Measurements from ENCODE around the gene THADA.

The THADA gene

DNA sequence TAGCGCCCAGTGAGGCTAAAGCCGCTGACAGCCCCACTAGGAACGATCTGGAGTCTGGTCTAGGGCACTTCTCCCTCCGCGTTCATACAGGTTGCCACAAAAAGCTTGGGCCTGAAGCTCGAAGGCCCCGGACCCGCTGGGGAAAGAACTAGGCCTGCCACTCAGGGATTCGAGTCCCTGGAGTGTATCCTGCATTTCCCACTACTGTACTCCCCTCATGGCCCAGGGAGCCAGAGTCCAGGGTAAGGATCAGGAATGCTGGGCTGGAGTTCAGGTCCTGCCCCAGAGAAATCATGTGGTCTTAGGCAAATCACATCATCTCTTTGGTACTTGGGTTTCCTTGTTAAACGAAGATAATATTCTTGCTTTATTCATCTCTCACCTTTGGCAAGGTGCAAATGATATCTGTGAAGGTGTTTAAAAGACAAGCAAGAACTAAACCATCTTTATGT, 368.0 kb downstream of the THADA start:
- no peaks in the 10 kb centered on the region for H3K9me3 ChIP-seq (ENCODE audit: control insufficient read depth, insufficient read depth, low read depth, low read length)
- peaks cover 3 to 49% of the 10 kb centered on the region in 2 experiments; a peak in 2 of 3 replicates for H3K36me3 ChIP-seq (ENCODE audit: control insufficient read depth in 2 of 2, insufficient read depth in 1 of 2, low read length in 2 of 2)
- CTCF ChIA-PET: interaction anchor here (0.7 to 4.8 kb wide), 15 partner anchors 56 to 565 kb away, joined by 3 to 106 read pairs (median 5); no protein-coding TSS in a partner anchor
- peak overlapping the region; percentile 92; the same call in 1 of the 2 replicates for H3K27ac ChIP-seq (ENCODE audit: extremely low read depth, low read depth, low read length)
- H3K4me1 ChIP-seq (ENCODE audit: control insufficient read depth, insufficient read depth, low read length): no peaks in the 10 kb centered on the region; the same call in 1 of the 2 replicates
- TF ChIP-seq ZNF266 (tag by site-specific recombination; IDR thresholded peaks at IDR 0.05; ENCODE audit: low read depth): no peak
- TF ChIP-seq, protein P1, sequence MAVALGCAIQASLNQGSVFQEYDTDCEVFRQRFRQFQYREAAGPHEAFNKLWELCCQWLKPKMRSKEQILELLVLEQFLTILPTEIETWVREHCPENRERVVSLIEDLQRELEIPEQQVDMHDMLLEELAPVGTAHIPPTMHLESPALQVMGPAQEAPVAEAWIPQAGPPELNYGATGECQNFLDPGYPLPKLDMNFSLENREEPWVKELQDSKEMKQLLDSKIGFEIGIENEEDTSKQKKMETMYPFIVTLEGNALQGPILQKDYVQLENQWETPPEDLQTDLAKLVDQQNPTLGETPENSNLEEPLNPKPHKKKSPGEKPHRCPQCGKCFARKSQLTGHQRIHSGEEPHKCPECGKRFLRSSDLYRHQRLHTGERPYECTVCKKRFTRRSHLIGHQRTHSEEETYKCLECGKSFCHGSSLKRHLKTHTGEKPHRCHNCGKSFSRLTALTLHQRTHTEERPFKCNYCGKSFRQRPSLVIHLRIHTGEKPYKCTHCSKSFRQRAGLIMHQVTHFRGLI (tag by site-specific recombination; IDR thresholded peaks at IDR 0.05): 0 out of 2 replicates have a peak, but pooled peaks have one; percentile 14
- POLR2A ChIA-PET: interaction anchor here (0.7 to 1.8 kb wide), 12 partner anchors 10 to 254 kb away, joined by 3 to 14 read pairs (median 6); no protein-coding TSS in a partner anchor
- H3K4me3 ChIP-seq (ENCODE audit: low read depth, low read length): no peak overlapping the region; the same call in 1 of the 2 replicates

DNA sequence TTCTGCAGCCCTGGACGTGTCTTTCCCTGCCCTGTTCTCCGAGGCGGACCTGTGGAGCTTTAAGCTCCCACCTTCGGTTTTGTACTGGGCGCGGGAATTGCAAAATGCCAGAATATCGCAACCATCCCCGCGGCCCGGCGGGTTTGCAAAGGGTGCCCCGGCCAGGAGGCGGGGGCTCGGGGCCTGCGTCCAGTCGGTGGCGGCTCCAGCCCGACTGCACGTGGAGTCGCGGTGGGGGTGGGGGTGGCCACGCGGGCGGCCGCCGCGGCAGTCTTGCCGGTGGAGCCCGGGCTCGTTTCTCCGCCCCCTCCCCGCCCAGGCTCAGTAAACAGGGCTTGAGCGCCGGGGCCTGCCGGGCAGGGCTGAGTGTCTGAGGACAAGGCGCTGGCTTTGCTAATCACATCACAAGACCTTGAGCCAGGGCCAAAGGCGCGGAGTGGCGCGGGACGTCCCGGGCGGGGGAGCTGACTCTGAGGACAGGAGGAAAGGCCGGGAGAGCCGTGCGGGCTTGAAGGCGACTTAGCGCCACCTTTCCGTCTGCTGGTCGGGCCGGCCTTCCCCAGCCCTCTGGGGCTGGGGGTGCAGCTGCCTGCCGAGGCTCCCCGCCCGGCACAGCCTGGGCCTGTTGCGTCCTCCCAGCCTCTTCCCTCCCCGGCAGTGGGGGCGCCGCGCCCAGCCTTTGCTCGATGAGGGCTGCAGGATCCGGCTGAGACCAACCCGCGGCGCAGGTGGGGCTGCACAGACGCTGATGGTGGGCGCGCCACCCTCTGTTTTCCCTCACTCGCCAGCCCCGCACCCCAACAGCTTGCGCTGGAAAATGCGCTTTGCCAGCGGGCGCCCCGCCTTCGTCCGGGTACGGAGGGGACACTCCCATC, 368.6 kb downstream of the THADA start:
- CTCF ChIA-PET: interaction anchor here (0.5 to 4.8 kb wide), 13 partner anchors 56 to 564 kb away, joined by 3 to 106 read pairs (median 4); no protein-coding TSS in a partner anchor
- peak overlapping the region; percentile 92 for H3K27ac ChIP-seq (ENCODE audit: extremely low read depth, low read depth, low read length)
- H3K4me1 ChIP-seq (ENCODE audit: control insufficient read depth, insufficient read depth, low read length): no peaks in the 10 kb centered on the region; the same call in 1 of the 2 replicates
- no peak for TF ChIP-seq ZNF19 (tag by site-specific recombination; IDR thresholded peaks at IDR 0.05; ENCODE audit: low read depth)
- TF ChIP-seq ZNF239 (tag by site-specific recombination; IDR thresholded peaks at IDR 0.05): no peak
- peak; percentile 33 for TF ChIP-seq ZEB2 (tag by site-specific recombination; IDR thresholded peaks at IDR 0.05)
- no peak for TF ChIP-seq ZNF677 (tag by site-specific recombination; IDR thresholded peaks at IDR 0.05)
- TF ChIP-seq BCL11B (tag by site-specific recombination; IDR thresholded peaks at IDR 0.05; ENCODE audit: low read depth): no peak
- TF ChIP-seq ZNF777 (tag by site-specific recombination; IDR thresholded peaks at IDR 0.05; ENCODE audit: borderline replicate concordance): no peak
- TF ChIP-seq, protein P2, sequence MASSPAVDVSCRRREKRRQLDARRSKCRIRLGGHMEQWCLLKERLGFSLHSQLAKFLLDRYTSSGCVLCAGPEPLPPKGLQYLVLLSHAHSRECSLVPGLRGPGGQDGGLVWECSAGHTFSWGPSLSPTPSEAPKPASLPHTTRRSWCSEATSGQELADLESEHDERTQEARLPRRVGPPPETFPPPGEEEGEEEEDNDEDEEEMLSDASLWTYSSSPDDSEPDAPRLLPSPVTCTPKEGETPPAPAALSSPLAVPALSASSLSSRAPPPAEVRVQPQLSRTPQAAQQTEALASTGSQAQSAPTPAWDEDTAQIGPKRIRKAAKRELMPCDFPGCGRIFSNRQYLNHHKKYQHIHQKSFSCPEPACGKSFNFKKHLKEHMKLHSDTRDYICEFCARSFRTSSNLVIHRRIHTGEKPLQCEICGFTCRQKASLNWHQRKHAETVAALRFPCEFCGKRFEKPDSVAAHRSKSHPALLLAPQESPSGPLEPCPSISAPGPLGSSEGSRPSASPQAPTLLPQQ (tag by site-specific recombination; IDR thresholded peaks at IDR 0.05): peak; percentile 60
- no peak for TF ChIP-seq ZNF830 (tag by site-specific recombination; IDR thresholded peaks at IDR 0.05; ENCODE audit: low read depth)
- TF ChIP-seq ZNF394 (tag by site-specific recombination; IDR thresholded peaks at IDR 0.05; ENCODE audit: borderline replicate concordance): no peak
- TF ChIP-seq, protein P3, sequence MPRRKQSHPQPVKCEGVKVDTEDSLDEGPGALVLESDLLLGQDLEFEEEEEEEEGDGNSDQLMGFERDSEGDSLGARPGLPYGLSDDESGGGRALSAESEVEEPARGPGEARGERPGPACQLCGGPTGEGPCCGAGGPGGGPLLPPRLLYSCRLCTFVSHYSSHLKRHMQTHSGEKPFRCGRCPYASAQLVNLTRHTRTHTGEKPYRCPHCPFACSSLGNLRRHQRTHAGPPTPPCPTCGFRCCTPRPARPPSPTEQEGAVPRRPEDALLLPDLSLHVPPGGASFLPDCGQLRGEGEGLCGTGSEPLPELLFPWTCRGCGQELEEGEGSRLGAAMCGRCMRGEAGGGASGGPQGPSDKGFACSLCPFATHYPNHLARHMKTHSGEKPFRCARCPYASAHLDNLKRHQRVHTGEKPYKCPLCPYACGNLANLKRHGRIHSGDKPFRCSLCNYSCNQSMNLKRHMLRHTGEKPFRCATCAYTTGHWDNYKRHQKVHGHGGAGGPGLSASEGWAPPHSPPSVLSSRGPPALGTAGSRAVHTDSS (tag by site-specific recombination; IDR thresholded peaks at IDR 0.05): no peak
- peak; percentile 74 for TF ChIP-seq ZNF335 (tag by site-specific recombination; conservative IDR thresholded peaks at IDR 0.05)
- TF ChIP-seq, protein P4, sequence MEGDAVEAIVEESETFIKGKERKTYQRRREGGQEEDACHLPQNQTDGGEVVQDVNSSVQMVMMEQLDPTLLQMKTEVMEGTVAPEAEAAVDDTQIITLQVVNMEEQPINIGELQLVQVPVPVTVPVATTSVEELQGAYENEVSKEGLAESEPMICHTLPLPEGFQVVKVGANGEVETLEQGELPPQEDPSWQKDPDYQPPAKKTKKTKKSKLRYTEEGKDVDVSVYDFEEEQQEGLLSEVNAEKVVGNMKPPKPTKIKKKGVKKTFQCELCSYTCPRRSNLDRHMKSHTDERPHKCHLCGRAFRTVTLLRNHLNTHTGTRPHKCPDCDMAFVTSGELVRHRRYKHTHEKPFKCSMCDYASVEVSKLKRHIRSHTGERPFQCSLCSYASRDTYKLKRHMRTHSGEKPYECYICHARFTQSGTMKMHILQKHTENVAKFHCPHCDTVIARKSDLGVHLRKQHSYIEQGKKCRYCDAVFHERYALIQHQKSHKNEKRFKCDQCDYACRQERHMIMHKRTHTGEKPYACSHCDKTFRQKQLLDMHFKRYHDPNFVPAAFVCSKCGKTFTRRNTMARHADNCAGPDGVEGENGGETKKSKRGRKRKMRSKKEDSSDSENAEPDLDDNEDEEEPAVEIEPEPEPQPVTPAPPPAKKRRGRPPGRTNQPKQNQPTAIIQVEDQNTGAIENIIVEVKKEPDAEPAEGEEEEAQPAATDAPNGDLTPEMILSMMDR (tag by site-specific recombination; IDR thresholded peaks at IDR 0.05): peak; percentile 93
- TF ChIP-seq ZNF302 (tag by site-specific recombination; IDR thresholded peaks at IDR 0.05; ENCODE audit: low read depth): no peak
- TF ChIP-seq, protein P5, sequence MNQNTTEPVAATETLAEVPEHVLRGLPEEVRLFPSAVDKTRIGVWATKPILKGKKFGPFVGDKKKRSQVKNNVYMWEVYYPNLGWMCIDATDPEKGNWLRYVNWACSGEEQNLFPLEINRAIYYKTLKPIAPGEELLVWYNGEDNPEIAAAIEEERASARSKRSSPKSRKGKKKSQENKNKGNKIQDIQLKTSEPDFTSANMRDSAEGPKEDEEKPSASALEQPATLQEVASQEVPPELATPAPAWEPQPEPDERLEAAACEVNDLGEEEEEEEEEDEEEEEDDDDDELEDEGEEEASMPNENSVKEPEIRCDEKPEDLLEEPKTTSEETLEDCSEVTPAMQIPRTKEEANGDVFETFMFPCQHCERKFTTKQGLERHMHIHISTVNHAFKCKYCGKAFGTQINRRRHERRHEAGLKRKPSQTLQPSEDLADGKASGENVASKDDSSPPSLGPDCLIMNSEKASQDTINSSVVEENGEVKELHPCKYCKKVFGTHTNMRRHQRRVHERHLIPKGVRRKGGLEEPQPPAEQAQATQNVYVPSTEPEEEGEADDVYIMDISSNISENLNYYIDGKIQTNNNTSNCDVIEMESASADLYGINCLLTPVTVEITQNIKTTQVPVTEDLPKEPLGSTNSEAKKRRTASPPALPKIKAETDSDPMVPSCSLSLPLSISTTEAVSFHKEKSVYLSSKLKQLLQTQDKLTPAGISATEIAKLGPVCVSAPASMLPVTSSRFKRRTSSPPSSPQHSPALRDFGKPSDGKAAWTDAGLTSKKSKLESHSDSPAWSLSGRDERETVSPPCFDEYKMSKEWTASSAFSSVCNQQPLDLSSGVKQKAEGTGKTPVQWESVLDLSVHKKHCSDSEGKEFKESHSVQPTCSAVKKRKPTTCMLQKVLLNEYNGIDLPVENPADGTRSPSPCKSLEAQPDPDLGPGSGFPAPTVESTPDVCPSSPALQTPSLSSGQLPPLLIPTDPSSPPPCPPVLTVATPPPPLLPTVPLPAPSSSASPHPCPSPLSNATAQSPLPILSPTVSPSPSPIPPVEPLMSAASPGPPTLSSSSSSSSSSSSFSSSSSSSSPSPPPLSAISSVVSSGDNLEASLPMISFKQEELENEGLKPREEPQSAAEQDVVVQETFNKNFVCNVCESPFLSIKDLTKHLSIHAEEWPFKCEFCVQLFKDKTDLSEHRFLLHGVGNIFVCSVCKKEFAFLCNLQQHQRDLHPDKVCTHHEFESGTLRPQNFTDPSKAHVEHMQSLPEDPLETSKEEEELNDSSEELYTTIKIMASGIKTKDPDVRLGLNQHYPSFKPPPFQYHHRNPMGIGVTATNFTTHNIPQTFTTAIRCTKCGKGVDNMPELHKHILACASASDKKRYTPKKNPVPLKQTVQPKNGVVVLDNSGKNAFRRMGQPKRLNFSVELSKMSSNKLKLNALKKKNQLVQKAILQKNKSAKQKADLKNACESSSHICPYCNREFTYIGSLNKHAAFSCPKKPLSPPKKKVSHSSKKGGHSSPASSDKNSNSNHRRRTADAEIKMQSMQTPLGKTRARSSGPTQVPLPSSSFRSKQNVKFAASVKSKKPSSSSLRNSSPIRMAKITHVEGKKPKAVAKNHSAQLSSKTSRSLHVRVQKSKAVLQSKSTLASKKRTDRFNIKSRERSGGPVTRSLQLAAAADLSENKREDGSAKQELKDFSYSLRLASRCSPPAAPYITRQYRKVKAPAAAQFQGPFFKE (tag by site-specific recombination; IDR thresholded peaks at IDR 0.05; ENCODE audit: borderline replicate concordance): no peak
- no peak for TF ChIP-seq ZNF223 (tag by site-specific recombination; IDR thresholded peaks at IDR 0.05)
- no peak for TF ChIP-seq ZNF404 (tag by site-specific recombination; IDR thresholded peaks at IDR 0.05)
- TF ChIP-seq ZNF660 (tag by site-specific recombination; IDR thresholded peaks at IDR 0.05): no peak; the same call in 1 of the 2 replicates

More for the DNA sequence above, 368.6 kb downstream of the THADA start:
- POLR2A ChIA-PET: interaction anchor here (0.6 to 1.8 kb wide), 24 partner anchors 9 to 789 kb away, joined by 3 to 14 read pairs (median 6); no protein-coding TSS in a partner anchor
- H3K4me3 ChIP-seq (ENCODE audit: low read depth, low read length): peak overlapping the region; percentile 85
- H3K36me3 ChIP-seq (ENCODE audit: control insufficient read depth in 2 of 2, insufficient read depth in 1 of 2, low read length in 2 of 2): peaks cover 3 to 52% of the 10 kb centered on the region in 2 experiments; a peak in 2 of 3 replicates
- H3K9me3 ChIP-seq (ENCODE audit: control insufficient read depth, insufficient read depth, low read depth, low read length): no peaks in the 10 kb centered on the region

Data from HEK293 (cell line).